Fibroblast of skin of right biceps (primary cell): ENCODE data around the gene PRKAR1B.
A peak's percentile ranks its signal among the peaks of the same experiment; 100 is the strongest.

Source experiments
- DNase-seq: peaks from one replicate; pipeline ENCODE4 v3.0.0-alpha.2; 2013

Gene PRKAR1B

GRCh38 chr7:601036-601594, 126.0 kb downstream of the PRKAR1B start:
- no peak for DNase-seq

GRCh38 chr7:600149-601035, 126.7 kb downstream of the PRKAR1B start:
- DNase-seq, result no peak

- DNase-seq, result no peak
These were observed 128.2 kb downstream of the PRKAR1B start for GRCh38 chr7:598899-599298.

- no peak for DNase-seq
These were observed 129.5 kb downstream of the PRKAR1B start for GRCh38 chr7:597348-598178.

- no peak for DNase-seq
These were observed 130.3 kb downstream of the PRKAR1B start for GRCh38 chr7:596819-597182.

- no peak for DNase-seq
These were observed 130.8 kb downstream of the PRKAR1B start for GRCh38 chr7:596071-596818.

GRCh38 chr7:595621-596010, 131.5 kb downstream of the PRKAR1B start:
- no peak for DNase-seq

- no peak for DNase-seq
These were observed 132.0 kb downstream of the PRKAR1B start for GRCh38 chr7:594920-595620.

GRCh38 chr7:594212-594913, 132.7 kb downstream of the PRKAR1B start:
- DNase-seq, result no peak

- no peak for DNase-seq
These were observed 133.6 kb downstream of the PRKAR1B start for GRCh38 chr7:593324-594115.

GRCh38 chr7:591856-592628, 135.0 kb downstream of the PRKAR1B start:
- no peak for DNase-seq

GRCh38 chr7:590731-591551, 136.1 kb downstream of the PRKAR1B start:
- no peak for DNase-seq

- no peak for DNase-seq
These were observed 137.1 kb downstream of the PRKAR1B start for GRCh38 chr7:589781-590575.

- peak; percentile 52 for DNase-seq
These were observed 139.3 kb downstream of the PRKAR1B start for GRCh38 chr7:587767-588166.

GRCh38 chr7:586494-586893, 140.6 kb downstream of the PRKAR1B start:
- DNase-seq, result no peak

GRCh38 chr7:585873-586272, 141.2 kb downstream of the PRKAR1B start:
- DNase-seq, result no peak

- no peak for DNase-seq
These were observed 141.8 kb downstream of the PRKAR1B start for GRCh38 chr7:585229-585711.

- DNase-seq, result no peak
These were observed 142.3 kb downstream of the PRKAR1B start for GRCh38 chr7:584820-585219.
